NCI-H2081 treated with DMSO at 0.1 percent for 48 hours (cell line): ENCODE data around the gene MEF2D.

Experiments used
- DNase-seq: peaks from one replicate; lab custom pipeline; 2025; lab: John Stamatoyannopoulos, UW

Gene MEF2D

DNA sequence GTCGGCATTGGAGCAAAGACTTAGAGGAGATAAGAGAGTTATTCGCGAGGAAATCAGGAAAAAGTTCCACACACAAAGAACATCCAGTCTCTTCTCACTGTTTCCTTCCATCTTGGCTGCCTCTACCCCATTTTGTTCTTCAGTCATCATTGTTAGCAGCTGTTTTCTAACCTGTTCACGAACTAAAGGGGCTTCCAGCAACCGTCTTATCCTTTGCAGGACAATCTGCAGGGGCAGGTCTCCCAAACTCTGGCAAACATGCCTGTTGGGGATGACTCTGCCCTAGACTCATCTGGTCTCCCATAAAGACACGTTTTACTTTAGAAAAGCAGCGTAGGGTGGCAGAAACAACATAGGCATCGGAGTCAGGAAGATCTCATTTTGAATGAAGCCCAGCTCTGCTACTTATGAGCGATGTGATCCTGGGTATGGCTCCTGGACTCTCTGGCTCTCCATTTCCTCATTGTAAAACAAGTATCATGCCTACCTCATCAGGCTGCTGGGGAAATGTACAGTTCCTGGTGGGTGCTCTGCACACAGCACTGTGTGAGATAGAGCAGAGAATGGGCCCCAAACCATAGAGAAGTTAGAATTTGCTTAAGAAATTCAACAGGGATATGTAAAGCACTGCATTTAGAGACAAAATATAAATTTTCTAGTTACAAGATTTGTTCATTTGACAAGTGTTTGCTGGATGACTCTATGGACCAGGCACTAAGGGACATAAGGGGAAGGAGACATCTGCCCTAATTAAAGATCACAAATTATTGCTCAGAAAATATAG is 59.7 kb downstream of the MEF2D start:
- no peak for DNase-seq

DNA sequence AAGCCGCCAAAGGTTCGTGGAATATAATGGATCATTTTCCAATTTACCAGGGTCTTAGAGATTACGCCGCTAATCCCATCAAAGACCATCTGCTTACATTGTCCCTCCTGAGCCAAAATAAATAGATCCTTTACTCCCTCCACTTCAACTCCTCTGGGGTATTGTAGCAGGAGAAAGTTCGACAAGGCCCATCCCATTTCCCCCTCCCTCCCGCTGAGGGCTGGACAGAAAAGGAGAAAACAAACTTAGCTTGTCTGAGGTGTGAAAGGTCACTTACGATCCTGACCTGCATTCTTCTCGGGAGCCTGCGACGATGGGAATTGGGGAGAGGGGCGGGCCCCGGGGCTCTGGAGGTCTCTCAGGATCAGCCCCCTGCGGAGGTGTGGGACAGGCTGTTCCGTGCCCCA is 60.8 kb downstream of the MEF2D start:
- no peak for DNase-seq

DNA sequence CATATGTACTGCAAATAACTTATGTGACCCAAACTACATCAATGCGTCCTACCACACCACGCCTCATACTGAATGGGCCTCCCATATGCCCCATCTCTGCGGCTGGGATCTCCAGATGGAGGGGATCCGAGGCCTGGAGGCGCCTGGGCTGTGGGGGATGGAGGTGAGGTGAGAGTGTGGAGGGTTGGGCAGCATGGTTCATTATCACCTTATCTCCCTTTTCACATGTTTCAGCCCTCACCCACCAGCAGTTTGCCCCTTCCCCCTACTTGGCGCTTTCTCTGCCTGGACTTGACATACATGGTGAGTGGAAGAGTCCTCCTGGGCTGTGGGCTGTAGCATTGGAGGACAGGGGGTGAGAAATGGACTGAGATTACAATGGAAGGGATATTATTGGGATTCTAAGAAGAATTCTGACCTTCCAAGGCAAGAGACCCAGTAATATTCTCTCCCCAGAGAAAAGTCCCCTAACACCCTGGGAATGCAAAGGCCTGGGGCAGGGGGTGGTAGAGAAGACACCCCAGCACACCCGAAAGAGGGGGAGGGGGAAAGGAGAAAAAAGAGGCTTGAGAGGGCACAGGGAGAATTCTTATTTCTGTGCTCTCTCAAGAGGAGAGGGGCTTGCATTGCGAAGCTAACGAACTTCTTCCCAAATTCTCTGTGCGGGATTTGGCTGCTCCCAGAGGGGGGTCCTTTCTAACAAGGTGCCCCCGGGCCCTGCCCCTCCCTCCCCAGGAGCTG is 61.4 kb downstream of the MEF2D start:
- DNase-seq, result no peak

DNA sequence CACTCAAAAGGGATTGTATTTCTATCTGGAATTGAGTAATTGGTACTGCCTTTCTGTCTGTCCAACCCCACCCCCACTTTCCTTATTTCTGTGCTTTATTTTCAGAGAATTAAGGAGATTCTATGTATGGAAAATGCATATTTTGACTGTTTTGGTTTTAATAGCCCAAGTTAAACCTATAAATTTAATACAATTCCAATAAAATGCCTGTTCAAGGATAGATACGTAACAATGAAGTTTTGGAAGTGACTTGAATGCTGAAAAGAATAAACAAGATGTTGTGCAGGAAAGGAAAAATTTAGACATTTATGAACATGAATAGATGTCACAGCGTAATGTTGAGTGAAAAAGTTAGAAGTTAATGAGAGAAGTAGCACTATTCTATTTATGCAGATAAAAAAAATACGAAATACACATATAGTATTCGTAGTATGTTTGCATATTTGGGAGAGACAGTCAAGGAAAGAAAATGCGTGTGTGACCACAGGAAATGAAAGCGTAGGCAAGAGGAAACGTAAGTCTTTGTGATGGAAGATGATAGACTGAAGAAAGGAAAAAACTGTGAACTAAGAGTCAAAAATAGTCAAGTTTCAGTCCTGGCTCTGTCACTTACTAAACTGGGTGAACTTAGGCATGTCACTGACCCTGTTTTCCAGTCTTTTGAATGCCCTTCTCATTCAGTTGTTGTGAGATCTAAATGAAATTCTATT is 62.1 kb downstream of the MEF2D start:
- DNase-seq, result no peak

DNA sequence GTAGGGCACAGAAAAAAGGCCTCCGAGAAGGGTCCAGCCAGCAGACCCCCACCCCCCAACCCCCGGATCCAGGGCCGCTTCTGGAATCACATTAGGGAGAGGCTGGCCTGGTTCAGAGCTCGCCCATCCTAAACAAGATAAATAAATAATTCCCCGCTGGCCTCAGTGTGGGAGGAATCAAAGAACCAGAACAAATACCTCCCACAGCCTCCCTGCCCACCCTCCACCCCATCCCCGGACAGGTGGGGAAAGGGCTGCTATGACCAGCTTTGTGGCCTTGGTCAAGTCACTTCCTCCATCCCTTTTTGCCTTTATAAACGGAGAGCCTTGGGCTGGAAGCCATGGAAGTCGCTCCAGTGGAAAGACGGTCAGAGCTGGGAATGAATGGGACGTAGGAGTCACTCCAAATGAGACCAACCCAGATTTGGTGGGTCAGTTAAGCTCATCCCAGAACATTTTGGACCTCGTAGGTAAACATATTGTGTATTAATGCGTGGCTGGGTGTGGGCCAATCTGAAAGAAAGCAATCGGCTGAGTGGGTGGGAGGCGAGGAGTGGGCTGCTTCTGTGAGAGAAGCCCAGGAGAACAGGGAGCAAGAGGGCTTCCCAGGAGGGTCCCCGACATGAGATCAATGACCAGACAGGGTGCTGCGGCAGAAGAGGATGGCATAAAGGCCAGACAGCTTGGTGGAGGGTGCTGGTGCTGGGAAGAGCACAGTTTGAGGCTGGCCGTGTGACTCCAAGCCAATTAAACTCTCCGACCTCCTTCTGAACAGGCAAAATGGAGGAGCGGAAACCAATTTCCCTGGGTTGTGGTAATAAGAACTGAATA is 63.3 kb downstream of the MEF2D start:
- no peak for DNase-seq

DNA sequence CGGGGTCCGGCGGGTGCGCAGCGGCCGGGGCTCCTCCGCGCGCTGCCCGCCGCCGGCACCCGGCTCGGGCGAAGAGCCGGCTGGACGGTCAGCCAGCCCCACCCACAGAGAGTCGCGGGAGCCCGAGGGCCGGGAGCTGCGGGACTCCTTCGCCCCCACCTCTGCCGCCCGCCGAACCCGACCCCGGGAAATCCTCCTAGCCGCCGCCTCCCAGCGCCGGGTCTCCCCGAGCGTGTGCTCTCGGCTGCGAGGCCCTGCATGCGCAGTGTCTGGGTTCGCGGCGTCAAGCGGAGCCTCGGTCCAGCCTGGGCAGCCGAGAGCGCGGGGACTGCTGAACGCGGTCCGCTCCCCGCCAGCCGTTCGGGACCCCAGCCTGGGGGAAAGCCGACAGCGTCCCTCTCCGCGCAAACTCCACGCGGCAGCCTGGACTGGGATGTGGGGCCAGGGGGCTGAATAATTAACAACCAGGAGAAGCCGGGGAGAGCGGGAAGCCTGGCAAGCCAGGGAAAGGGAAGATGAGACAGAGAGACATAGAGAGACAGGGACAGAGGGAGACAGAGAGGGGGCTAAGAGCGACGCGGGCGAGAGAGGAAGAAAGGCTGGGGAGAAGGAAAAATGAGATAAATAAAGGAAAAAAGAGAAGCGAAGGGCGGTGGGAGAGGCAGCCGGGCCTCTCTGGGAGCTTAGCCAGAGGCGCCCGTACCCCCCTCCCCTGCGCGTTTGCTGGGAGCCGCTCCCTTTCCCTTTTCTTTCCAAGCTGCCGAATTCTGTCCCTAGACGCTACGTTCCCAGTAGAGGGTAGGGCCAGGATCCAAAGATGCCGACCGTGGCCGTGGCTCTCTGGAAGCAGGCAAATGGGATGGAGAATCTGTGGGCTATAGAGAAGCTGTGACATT is 64.2 kb downstream of the MEF2D start:
- no peak for DNase-seq

DNA sequence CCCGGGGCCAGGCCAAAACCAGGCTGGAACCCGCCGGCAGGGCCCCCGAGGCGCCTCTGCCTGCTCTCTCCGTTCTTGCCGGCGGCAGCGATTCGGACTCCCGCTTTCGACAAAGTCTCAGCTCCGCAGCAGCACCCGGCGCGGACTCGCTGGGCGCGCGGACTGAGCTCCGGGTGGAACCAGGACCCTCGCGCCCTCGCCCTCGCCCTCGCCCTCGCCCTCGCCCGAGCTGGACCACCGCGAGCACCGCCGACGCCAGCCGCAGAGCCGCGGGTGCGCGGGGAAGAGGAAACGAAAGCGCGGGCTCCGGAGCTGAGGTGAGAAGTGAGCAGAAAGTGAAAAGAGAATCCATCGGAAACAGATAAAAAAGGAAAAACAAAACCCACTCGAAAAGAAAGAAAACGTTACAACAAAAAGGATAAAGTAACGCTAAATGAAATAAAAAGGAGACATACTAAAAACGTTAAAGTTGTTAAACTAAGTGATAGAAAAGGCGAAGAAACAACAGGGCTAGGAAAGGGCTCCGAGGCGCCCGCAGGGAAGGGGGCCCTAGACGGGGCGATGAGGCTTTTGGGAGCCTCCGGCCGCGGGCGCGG is 64.9 kb downstream of the MEF2D start:
- DNase-seq, result no peak

DNA sequence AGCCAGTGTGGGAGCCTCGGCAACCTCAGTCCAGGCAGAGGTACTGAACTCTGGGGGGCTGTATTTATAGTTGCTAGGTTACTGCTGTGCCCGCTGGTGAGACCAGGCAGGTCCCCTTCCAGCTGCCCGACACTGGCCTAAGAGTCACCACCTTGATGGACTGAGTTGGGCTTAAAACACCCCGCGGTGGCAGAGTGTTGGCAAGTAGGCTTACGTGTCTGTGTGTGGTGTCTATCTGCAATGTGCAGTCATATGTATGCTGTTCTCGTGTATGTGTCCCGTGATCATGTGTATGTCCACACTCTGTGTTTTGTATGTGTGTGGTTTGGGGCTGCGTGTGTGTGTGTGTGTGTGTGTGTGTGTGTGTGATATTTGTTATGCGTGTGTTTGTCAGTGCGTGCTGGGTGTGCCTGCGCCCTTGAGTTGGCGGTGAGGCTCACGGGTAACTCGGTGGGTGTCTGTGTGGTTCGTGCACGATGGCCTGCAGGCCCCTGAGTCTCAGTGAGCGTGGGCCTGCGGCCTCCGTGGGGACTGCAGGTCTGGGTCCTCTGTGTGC is 65.5 kb downstream of the MEF2D start:
- DNase-seq, result no peak

DNA sequence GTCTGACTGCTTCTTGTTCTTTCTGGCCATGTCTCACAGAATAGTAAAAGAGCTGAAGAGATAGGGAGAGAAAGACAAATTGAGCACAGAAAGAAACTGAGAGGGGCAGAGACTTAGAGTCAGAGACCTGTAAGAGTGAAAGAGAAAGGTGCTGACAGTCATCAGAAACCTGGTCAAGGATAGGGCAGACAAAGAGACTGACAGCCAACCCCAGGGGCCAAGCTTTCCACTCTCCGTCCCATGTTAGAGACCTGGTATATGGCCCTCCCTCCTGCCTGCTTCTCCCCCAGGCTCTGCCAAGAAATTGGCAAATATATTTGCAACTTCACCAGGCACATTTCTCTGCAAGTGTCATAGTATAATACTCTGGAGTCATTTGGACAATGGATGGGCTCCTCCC is 67.0 kb downstream of the MEF2D start:
- DNase-seq, result no peak

DNA sequence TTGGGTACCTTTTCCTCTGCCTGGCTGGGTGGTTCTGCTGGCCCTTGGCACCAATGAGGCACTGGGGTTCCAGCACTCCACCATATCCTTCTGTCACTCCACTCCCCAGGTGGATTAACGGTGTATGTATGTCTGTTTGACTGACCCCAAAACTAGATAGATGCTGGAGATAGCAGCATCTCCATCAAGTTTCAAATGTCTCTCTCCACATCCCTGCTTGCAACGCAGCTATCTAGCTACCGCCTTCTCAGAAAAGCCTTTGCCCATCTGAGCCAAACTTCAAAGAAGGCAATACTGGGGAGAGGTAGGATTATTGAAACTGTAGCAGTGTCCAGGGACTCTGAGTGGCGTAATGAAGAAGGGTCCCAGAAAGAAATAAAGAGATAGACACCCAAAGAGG is 67.5 kb downstream of the MEF2D start:
- no peak for DNase-seq

DNA sequence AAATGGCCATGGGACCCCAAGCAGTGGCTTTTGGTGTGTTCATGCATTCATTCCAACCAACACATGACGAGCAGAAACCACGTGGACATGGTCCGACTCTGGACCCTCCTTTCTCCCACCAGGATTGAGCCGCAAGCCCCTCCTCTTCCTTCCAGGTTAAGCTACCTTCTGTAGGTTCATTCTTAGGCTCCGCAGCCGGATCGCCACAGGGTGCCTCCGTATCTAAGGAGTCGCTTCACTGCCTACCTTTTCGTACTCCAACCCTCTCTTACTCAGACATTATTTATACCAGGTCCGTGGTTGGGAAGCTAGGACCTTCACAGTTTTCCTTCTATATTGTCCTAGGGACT is 67.9 kb downstream of the MEF2D start:
- no peak for DNase-seq

DNA sequence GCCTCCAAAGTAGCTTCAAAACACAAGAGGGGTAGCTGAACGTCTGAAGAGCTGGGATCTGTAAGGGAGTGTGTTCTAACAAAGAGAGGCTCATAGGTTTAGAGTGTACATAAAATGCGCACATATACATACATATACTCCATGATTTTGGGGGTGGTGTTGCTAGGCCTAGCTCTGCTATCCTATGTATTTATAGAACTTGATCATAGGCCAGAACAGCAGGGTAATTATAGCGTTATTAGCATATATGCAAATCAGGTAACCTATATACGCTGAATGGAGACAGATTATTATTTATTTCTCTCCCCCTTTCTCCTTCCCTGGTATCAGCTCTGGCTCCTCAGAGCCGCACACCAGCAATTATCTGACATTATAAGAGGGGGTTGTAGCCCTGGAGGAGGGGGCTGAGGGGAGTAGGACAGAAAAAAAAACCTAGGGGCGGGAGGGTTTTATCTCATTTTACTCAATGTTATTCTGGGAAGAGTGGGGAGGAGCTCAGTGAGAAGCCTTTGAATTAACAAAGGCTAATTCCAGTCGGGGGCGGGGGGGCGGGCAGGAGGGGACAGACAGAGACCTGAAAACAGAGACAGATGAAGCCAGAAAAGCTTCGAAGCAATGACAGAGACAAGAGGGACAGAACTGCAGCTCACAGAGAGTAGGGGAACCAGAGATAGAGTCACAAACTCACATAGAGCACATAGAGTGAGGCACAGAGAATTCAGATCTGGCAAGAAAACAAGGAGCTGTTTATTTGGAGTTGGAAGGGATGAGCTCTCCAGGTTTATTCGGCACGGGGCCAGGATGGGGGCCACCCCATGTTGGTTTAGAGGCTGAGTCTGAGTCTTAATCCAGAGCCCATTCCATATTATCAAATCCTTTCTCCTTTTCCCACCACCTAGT is 68.6 kb downstream of the MEF2D start:
- no peak for DNase-seq

DNA sequence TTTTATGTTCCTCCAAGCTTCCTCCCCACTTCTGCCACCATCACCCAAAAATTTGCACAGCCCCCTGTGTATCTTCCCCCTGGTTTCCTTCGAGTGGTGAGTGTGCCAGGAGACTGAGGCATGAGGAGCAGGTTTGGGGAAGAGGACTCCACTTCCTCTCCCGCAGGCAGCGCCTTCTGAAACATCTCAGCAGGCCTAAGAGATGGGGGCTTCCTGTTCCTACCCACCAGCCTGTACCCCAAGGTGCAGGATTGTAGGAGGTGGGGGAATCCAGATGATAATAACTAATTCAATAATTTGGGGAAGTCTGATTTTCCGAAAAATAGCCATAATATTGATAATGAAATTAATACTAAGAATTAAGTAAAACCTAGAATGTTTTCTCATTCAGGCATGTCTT is 69.2 kb downstream of the MEF2D start:
- DNase-seq, result no peak

DNA sequence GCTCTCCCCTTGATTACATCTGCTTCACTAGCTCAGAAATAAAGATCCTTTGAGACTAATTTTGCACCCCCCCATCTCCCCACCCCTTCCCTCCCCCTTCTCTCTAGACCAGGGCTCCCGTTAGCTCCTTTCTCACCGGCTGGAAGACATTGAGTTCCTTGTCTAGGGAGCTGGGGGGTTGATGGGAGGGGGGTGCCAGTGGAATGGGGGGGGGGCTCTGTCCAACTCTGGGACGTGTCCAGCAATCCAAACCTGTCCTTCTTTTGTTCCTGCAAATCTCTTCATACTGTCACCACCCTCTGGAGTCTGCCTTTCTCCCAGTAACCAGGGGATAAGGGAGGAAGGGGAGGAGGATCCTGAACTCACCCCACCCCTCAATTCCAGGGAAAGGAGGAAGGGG is 69.7 kb downstream of the MEF2D start:
- no peak for DNase-seq

DNA sequence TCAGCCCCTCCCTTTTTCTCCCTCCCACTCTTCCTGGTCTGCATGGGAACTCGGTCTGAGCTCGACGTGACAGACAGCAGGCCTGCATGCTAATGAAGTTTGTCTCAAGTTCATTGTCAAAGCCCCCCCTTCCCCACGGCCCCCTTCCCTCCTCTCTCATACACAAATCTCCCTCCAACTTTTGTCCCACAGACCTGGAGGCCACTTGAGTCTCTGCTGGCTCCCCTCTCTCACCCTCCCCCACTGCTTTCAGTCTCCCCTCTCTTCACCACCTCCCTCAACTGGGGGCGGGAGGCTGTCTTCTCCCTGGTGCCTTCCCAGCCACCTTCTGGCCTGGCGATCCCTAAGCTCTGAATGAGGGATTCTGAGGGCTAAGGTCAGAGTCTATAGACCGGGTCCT is 70.3 kb downstream of the MEF2D start:
- no peak for DNase-seq

DNA sequence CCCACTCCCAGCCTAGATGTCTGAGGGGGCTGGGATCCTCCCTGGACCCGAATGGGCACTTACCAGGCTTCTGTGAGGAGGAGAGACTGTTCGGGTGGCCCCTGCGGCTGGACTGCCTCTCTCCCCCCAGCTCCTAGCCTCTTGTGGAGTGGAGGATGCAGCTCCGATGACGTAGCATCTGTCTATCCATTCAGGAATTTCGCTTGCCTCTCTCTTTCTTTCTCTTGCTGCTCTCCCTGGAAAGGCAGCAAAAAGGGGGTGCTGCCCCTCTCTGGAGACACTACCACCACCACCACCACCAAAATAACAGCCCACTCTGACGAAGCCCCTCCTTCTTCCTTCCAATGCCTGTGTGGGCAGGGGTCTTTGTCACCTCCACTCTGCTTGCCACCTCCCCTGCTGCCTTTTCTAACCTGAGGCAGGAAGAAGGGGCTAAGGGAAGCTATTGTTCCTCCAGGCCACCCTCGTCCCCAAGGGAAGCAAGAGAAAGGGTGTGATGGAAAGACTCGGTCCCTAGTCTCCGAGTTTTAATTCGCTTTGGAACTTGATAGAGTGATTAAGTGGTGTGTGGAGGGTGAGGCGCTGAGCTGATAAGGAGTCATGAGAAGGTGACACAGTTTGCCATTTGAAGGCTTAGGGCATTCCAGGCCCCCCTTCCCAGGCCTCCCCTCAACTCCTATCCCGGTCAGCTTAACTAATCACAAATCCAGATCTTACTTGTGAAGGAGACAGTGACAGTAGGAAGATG is 71.1 kb downstream of the MEF2D start:
- DNase-seq, result no peak

DNA sequence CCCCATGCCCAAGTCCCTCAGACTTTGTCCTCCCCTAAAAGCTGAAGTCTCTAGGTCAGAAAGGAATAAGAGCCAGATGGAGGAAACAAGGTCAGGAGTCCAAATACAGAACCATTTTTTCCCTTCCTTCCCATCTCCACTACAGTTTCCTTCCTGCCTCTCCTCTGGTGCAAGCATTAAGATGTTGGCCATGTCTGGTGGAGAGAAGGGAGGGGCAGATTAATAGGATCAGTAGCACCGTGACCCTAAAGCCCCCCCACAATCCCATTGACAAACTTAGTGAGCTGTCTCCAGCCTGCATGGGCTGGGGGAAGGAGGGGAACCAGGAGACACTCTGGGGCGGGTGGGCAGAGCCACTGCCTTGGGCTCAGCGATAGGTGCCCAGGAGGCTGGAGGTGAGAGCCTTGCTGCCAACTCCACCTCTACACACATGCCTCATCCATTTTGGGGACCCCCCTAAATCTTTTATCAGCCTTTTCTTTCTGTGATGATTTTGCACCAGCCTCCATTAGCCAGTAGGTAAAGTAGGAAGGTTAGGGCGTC is 71.8 kb downstream of the MEF2D start:
- no peak for DNase-seq

DNA sequence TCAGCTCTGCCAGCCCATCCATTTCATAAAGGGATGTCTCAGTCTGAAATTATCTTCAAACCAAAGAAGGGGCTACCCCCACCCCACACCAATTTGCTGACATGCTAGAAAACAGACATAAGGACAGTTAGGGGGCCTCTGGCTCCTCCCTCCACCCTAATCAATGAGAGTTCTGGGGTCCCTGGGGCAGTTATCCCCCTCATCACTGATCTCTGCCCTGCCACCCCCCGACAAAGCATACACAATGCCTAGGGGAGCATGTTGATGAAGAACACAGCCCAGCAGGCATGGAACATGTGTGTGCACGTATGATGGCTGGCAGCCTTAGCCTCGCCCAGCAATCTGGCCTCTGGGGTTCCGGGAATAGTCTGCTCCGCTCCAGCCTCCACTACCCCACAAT is 72.6 kb downstream of the MEF2D start:
- no peak for DNase-seq
